ENCODE data around the gene NELL1.
"Not testable (repeated sequence)": the region's sequence is repeated elsewhere in the genome, so short reads cannot be mapped to it uniquely, and the experiment has no call there.

The NELL1 gene

GRCh38 chr11:21264125-21264524, 594.7 kb downstream of the NELL1 start:
- Histone ChIP-seq H3K27ac (no peak overlapping the region), H3K27me3 (ENCODE audit: control insufficient read depth, insufficient read depth, low read length) (no peaks in the 10 kb centered on the region), H3K9me3 (ENCODE audit: control insufficient read depth, low read length) (no peaks in the 10 kb centered on the region), H3K79me2 (no peaks in the 10 kb centered on the region), H3K36me3 (ENCODE audit: control insufficient read depth, insufficient read depth, low read length) (no peaks in the 10 kb centered on the region), H3K4me1 (no peaks in the 10 kb centered on the region), H3K4me2 (ENCODE audit: low read length) (no peak overlapping the region), H2AFZ (no peak overlapping the region), H3K9ac (no peak overlapping the region), H3K4me3 (ENCODE audit: low read depth, low read length) (no peak overlapping the region)
- no peak for TF ChIP-seq CTCF (IDR thresholded peaks at IDR 0.05)

- Histone ChIP-seq H3K27me3 (ENCODE audit: control insufficient read depth, insufficient read depth, low read length) (no peaks in the 10 kb centered on the region), H3K36me3 (ENCODE audit: control insufficient read depth, insufficient read depth, low read length) (no peaks in the 10 kb centered on the region), H3K9me3 (ENCODE audit: control insufficient read depth, low read length) (no peaks in the 10 kb centered on the region), H3K4me3 (ENCODE audit: low read depth, low read length) (no peak overlapping the region), H3K4me1 (no peaks in the 10 kb centered on the region), H3K79me2 (no peaks in the 10 kb centered on the region), H3K4me2 (ENCODE audit: low read length) (no peak overlapping the region), H3K27ac (no peak overlapping the region), H3K9ac (no peak overlapping the region), H2AFZ (no peak overlapping the region)
- TF ChIP-seq CTCF (IDR thresholded peaks at IDR 0.05): no peak
Measured at GRCh38 chr11:21268036-21268435, 598.6 kb downstream of the NELL1 start.

- H3K9ac ChIP-seq; H3K27ac ChIP-seq; H3K4me2 ChIP-seq (ENCODE audit: low read length); H3K9me3 ChIP-seq (ENCODE audit: control insufficient read depth, low read length); H2AFZ ChIP-seq; H3K4me1 ChIP-seq; H3K27me3 ChIP-seq (ENCODE audit: control insufficient read depth, insufficient read depth, low read length); H3K36me3 ChIP-seq (ENCODE audit: control insufficient read depth, insufficient read depth, low read length); H3K4me3 ChIP-seq (ENCODE audit: low read depth, low read length); H3K79me2 ChIP-seq: not testable (repeated sequence)
Measured at GRCh38 chr11:21272139-21272538, 602.8 kb downstream of the NELL1 start.

GRCh38 chr11:21278840-21279239, 609.5 kb downstream of the NELL1 start:
- TF ChIP-seq CTCF (IDR thresholded peaks at IDR 0.05): no peak

GRCh38 chr11:21285104-21285503, 615.7 kb downstream of the NELL1 start:
- Histone ChIP-seq H3K36me3 (ENCODE audit: control insufficient read depth, insufficient read depth, low read length) (no peaks in the 10 kb centered on the region), H3K4me1 (no peaks in the 10 kb centered on the region), H3K4me3 (ENCODE audit: low read depth, low read length) (no peak overlapping the region), H3K9me3 (ENCODE audit: control insufficient read depth, low read length) (no peaks in the 10 kb centered on the region), H3K27me3 (ENCODE audit: control insufficient read depth, insufficient read depth, low read length) (no peaks in the 10 kb centered on the region), H3K79me2 (no peaks in the 10 kb centered on the region), H2AFZ (no peak overlapping the region), H3K27ac (no peak overlapping the region), H3K4me2 (ENCODE audit: low read length) (no peak overlapping the region), H3K9ac (no peak overlapping the region)
- no peak for TF ChIP-seq CTCF (IDR thresholded peaks at IDR 0.05)

More at GRCh38 chr11:21278840-21279239, 609.5 kb downstream of the NELL1 start:
- H2AFZ ChIP-seq: no peak overlapping the region
- H3K9me3 ChIP-seq (ENCODE audit: control insufficient read depth, low read length): no peaks in the 10 kb centered on the region
- no peaks in the 10 kb centered on the region for H3K4me1 ChIP-seq
- H3K9ac ChIP-seq: no peak overlapping the region
- H3K27me3 ChIP-seq (ENCODE audit: control insufficient read depth, insufficient read depth, low read length): no peaks in the 10 kb centered on the region
- H3K4me3 ChIP-seq (ENCODE audit: low read depth, low read length): no peak overlapping the region
- no peaks in the 10 kb centered on the region for H3K79me2 ChIP-seq
- no peak overlapping the region for H3K27ac ChIP-seq
- no peak overlapping the region for H3K4me2 ChIP-seq (ENCODE audit: low read length)
- no peaks in the 10 kb centered on the region for H3K36me3 ChIP-seq (ENCODE audit: control insufficient read depth, insufficient read depth, low read length)
